ENCODE measurements around the gene MTPN.

DNA sequence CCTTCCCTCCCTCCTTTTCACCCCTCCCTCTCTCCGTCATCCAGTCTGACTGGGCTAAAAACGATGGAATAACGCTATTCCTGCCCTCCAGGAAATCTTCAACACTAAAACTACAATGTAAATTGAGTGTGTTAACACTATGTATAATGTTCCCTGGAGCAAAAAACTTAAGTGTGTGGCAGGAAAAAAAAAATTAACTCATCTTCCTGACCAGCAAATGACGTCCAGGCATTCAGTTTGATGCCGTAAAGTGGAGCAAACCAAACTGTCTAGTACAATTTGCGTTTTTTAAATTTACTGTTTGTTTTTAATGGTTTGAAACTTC lies 545 bp upstream of the MTPN start:
- no peak for TF ChIP-seq LEF1 (IDR thresholded peaks at IDR 0.05; ENCODE audit: borderline replicate concordance)
- TF ChIP-seq HDGF (IDR thresholded peaks at IDR 0.05; ENCODE audit: borderline replicate concordance) = no peak
- no peak for TF ChIP-seq FOXM1 (IDR thresholded peaks at IDR 0.05; ENCODE audit: borderline replicate concordance)
- TF ChIP-seq ELF4 (IDR thresholded peaks at IDR 0.05) = no peak
- TF ChIP-seq SP1 (IDR thresholded peaks at IDR 0.05) = no peak
- no peak for TF ChIP-seq TARDBP (IDR thresholded peaks at IDR 0.05)
- no peak for TF ChIP-seq ARNT (IDR thresholded peaks at IDR 0.05)
- TF ChIP-seq FOXK2 (IDR thresholded peaks at IDR 0.05) = no peak
- TF ChIP-seq, protein P1, sequence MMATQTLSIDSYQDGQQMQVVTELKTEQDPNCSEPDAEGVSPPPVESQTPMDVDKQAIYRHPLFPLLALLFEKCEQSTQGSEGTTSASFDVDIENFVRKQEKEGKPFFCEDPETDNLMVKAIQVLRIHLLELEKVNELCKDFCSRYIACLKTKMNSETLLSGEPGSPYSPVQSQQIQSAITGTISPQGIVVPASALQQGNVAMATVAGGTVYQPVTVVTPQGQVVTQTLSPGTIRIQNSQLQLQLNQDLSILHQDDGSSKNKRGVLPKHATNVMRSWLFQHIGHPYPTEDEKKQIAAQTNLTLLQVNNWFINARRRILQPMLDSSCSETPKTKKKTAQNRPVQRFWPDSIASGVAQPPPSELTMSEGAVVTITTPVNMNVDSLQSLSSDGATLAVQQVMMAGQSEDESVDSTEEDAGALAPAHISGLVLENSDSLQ (IDR thresholded peaks at IDR 0.05) = no peak
- no peak for TF ChIP-seq SUZ12 (IDR thresholded peaks at IDR 0.05)
- no peak for TF ChIP-seq ZNF384 (IDR thresholded peaks at IDR 0.05)
- no peak for TF ChIP-seq BHLHE40 (IDR thresholded peaks at IDR 0.05; ENCODE audit: borderline replicate concordance)
- no peak for TF ChIP-seq NFRKB (IDR thresholded peaks at IDR 0.05)
- peak; percentile 40; the same call in 1 of the 2 replicates for TF ChIP-seq L3MBTL2 (conservative IDR thresholded peaks at IDR 0.05)
